GM21529 (cell line): Measurements from ENCODE around the gene C18orf54.
A peak's percentile ranks its signal among the peaks of the same experiment; 100 is the strongest.
"Not testable (repeated sequence)": the region's sequence is repeated elsewhere in the genome, so short reads cannot be mapped to it uniquely, and the experiment has no call there.

Experiments used
- ATAC-seq: cut with Tn5 transposase; IDR thresholded peaks from one replicate; pipeline ENCODE4 v1.9.1; 2021; ENCODE audit not compliant: unreplicated experiment

The C18orf54 gene

GRCh38 chr18:54386800-54387495 is 29.2 kb downstream of the C18orf54 start:
- not testable (repeated sequence) for ATAC-seq

DNA sequence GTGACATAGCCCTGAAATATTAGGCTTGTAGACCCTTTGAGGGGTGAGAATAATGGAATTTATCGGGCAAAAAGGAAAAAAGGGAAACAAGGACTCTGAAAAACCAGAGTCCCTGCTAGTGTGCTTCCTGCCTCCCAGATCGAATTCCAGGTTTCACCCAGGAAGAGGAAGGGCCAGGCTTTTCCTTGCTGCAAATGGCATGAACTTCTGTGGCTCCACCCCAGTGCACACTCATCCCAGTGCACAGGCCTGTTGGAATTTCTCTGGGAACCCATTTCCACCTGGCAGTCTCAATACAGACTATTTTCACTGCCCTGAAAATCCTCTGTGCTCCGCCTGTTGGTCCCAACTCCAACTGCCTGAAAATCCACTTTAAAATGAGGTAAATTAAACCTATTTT is 29.9 kb downstream of the C18orf54 start:
- ATAC-seq: no peak

GRCh38 chr18:54388203-54389142 is 30.8 kb downstream of the C18orf54 start:
- peak; percentile 91 for ATAC-seq

DNA sequence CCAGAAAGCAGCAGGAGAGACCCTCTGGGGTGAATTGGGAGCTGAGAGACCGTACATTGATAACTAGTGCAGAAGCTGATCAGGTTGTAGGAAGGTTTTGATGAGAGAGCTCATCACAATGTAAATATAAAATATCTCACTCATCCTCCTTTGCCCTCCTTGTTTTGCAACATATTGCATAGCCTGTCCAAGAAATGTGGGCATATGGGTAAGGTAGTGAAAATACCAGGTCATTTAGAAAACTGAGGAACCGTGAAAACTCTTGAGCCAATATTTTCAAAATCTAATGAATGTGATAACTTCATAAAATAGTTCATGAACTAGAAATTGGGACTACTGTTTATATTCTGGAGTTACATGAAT is 31.4 kb downstream of the C18orf54 start:
- ATAC-seq: peak; percentile 6

DNA sequence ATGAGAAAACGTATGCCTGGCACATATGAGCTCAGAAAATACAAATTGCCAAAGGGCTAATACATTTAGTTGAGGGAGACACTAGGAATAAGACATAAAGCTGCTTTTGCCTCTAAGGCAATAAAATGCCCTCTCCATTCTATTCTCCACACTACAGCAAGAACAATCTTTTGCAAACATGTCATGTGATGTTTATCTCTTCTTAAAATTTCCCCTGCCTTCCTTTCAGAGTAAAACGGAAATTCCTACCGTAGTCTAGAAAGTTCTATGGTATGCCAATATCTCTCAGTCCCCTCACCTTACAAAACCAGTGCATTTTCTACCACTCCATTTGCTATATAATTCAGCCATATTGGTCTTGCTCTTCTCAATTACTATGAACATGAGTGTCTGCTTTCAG is 33.1 kb downstream of the C18orf54 start:
- no peak for ATAC-seq

GRCh38 chr18:54392543-54393023 is 34.9 kb downstream of the C18orf54 start:
- peak; percentile 60 for ATAC-seq

DNA sequence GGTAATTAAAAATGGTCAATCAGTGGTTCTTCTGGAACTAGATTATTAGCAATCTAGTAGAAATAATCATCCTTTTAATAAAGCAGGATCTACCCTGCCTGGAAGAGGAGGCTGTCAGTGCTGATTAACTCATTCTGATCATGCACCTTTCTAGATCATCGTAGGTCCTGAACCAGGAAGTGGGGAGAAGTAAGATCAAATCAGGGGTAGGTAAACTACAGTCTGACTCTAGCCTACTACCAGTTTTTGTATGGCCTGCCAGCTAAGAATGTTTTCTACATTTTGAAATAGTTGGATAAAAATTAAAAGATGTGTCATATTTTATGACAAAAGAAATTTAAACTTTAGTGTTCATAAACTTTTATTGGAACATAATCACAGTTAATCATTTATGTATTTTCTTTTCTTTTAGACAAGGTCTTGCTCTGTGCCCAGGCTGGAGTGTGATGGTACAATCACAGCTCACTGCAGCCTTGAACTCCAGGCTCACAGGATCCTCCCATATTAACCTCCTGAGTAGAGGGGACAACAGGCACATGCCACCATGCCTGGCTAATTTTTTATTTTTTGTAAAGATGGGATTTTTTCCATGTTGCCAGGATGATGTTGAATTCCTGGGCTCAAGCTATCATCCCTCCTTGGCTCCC is 36.1 kb downstream of the C18orf54 start:
- ATAC-seq: no peak

- ATAC-seq: no peak
Measured at GRCh38 chr18:54396760-54397159, 39.1 kb downstream of the C18orf54 start.

DNA sequence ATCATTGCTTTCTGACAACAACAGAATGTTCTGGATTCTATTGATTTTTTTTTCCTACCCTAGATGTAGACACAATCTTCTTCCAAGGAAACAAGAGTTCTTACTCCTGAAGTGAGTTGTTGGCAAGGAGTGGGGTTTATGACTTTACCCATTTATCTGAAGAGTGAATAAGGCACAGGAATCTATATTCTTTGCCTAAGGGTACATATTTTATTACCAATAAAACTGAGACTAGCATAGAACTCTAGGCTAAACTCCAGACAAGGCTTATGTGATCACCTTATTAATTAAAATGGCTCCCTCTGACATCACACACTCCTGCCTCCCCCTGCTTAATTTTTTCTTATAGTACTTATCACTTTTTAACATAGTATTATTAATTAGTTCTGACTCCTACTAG is 47.6 kb downstream of the C18orf54 start:
- ATAC-seq: no peak

DNA sequence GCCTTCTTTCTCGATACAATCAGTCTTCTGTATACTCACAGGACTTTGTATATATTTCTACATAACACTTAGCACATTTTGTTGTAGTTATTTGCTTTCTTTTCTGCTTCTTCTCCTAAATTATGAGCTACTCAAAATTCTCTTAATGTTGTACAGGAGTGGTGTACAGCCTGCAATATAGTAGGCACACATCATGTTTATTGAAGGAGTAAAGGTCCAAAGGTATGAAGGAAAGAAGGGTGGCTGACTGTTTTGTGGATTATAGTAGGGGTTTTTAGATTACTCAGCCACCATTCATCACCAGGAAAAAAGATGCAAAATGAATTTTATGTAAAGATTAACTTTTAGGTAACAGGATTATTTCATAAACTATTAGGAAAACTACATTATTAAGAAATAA is 54.1 kb downstream of the C18orf54 start:
- no peak for ATAC-seq

- no peak for ATAC-seq
Measured at GRCh38 chr18:54415086-54415485, 57.4 kb downstream of the C18orf54 start.

GRCh38 chr18:54416436-54416835 is 58.7 kb downstream of the C18orf54 start:
- no peak for ATAC-seq

DNA sequence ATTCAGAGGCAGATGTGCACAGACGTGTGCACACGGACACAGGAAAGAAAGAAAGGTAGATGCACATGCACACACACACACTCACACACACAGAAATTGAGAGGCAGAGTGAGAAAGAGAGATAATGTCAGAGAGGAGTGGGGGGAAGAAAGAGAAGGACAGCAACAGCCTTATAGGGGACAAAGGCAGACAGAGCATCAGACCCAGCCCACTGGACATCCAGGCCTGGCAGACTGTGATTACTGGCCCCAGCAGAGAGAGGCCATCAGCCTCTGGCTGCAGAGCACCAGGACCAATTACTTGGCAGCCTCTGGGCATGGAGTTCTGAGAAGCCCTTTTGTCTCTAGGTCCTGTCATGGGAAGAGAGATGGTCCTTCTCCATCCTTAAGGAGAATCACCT is 66.1 kb downstream of the C18orf54 start:
- ATAC-seq: no peak

GRCh38 chr18:54426085-54426665 is 68.5 kb downstream of the C18orf54 start:
- ATAC-seq: no peak
